Stomach (tissue), 9 donors: ENCODE measurements around the gene ETFB. TPM values are rescaled to one million over a fixed set of nuclear protein-coding genes. Genes with fewer than 3 reads are reported as not detected.

ENCODE experiments used
- DNase-seq, 2 donors: peaks; one replicate each; pipeline versions ENCODE4 v3.0.0 to v3.0.0-alpha.2; 2013 to 2019
- H3K27ac ChIP-seq, 5 donors: fragments of 200-600 bp in 4 of 5; sonication (generic) in 4 of 5; one replicate each; pipeline ENCODE4 v1.5.1; 2013 to 2019; ENCODE audit warnings: mild to moderate bottlenecking in 1 of 5, moderate library complexity in 1 of 5
- H3K27me3 ChIP-seq, 3 donors: fragments of 200-600 bp; sonication (generic); one replicate each; pipeline ENCODE4 v1.5.1; 2017 to 2019; ENCODE audit warnings: mixed run types in 1 of 3
- H3K36me3 ChIP-seq, 4 donors: fragments of 200-600 bp; sonication (generic); 1 replicate in 3 of 4; 2 replicates in 1 of 4; pipeline ENCODE4 v1.5.1; 2016 to 2019
- H3K4me1 ChIP-seq, 4 donors: fragments of 200-600 bp; sonication (generic); one replicate each; pipeline ENCODE4 v1.5.1; 2016 to 2019
- H3K4me3 ChIP-seq, 4 donors: fragments of 200-600 bp; sonication (generic) in 3 of 4; one replicate each; pipeline ENCODE4 v1.5.1; 2016 to 2019; ENCODE audit warnings: mild to moderate bottlenecking in 1 of 4
- H3K9me3 ChIP-seq, 4 donors: fragments of 200-600 bp; sonication (generic); one replicate each; pipeline ENCODE4 v1.5.1; 2016 to 2019
- EP300 ChIP-seq: sonication (generic); formaldehyde crosslinking; IDR thresholded peaks from one replicate; pipeline ENCODE4 v1.6.1; 2017; ENCODE audit warnings: antibody characterized with exemption
- POLR2A ChIP-seq, 4 donors: fragments of 450-650 bp; IDR thresholded peaks; one replicate each; pipeline ENCODE4 v1.6.1; 2016; ENCODE audit warnings: antibody characterized with exemption in 4 of 4, control low read depth in 2 of 4, mild to moderate bottlenecking in 1 of 4, moderate library complexity in 1 of 4
- POLR2AphosphoS5 ChIP-seq, 3 donors: sonication (generic); formaldehyde crosslinking; IDR thresholded peaks; one replicate each; pipeline ENCODE4 v1.6.1; 2016; ENCODE audit warnings: antibody characterized with exemption in 3 of 3
- WGBS, 5 donors: extraction: QIAGEN DNeasy Blood & Tissue Kit in 3 of 5; methylation state at CpG; one replicate each; pipeline versions ENCODE4 v1.1.5 to v1.1.7; 2013 to 2018; 5-methylcytosine and 5-hydroxymethylcytosine counted together
- intact Hi-C: fragments of 100-400 bp; cut with DNase I; formaldehyde crosslinking; loops from one replicate; pipeline ENCODE4 v1.15.1; 2023; ENCODE audit warnings: low total_unique reads
- polyA plus RNA-seq, 3 donors: library from polyadenylated mRNA; stranded (reverse); fragments of 200-250 nt; gene quantifications; one replicate each; pipeline ENCODE4 v1.2.3, GENCODE V29; 2013
- total RNA-seq, 5 donors: library from RNA; depleted of rRNA; stranded (reverse); fragments of >200 nt; gene quantifications; one replicate each; pipeline versions ENCODE4 v1.1.0 to v1.2.3, GENCODE V29; 2014 to 2016
- TF ChIP-seq, protein P1 (sequence below), 7 experiments: fragments of 450-650 bp in 4 of 7; fragments of 200-600 bp in 3 of 7; sonication (generic) in 3 of 7; IDR thresholded peaks; one replicate each; pipeline ENCODE4 v1.5.1; 2016 to 2019; ENCODE audit warnings: antibody characterized with exemption in 7 of 7, control low read depth in 2 of 7, mild to moderate bottlenecking in 1 of 7
- donor health status: healthy with polysubstance abuse.
- donor health status: Bipolar disorder and iron deficiency.
- donor health status: healthy.

ETFB gene
- total and polyA plus RNA-seq, 8 donors: 1.2 to 211 (median 105) TPM

DNA sequence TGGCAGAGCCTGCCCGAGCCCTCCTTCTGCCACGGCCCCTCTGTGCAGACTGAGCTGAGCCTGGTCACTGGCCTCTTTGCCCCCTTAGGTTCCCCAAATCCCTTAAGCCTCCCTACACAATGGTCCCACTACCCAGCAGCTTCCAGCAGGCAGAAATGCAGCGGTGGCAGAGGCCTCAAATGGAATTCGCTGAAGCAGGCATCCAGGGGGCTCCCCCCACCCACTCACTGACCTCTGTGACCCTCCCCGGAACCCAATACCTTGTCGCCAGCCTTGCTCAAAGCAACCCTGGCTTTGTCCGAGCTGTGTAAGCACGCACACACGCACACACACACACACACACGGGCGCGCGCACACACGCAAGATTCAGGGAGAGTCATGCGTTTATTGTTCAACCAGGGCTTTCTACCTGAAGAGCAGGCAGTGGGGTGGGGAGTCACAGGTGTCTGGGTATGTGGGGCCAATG lies 21.8 kb upstream of the ETFB start, which contains the start of gene LIM2:
Gene LIM2 (minus strand): TSS at position 51 of the 466 bp plus-strand sequence. CDS start 531 bp downstream, outside the sequence.
- 53 to 77% (median 59%) methylated on average over 13 to 15 of the region's 15 CpGs for WGBS, 5 donors
- Histone ChIP-seq H3K9me3 (no peaks in the 10 kb centered on the region), H3K4me1 (no peaks in the 10 kb centered on the region), H3K36me3 (no peaks in the 10 kb centered on the region), H3K27me3 (no peaks in the 10 kb centered on the region), H3K4me3 (no peak within 1 kb of the TSS), H3K27ac (no peak within 1 kb of the TSS)
- DNase-seq: no peak
- TF ChIP-seq, protein P1, sequence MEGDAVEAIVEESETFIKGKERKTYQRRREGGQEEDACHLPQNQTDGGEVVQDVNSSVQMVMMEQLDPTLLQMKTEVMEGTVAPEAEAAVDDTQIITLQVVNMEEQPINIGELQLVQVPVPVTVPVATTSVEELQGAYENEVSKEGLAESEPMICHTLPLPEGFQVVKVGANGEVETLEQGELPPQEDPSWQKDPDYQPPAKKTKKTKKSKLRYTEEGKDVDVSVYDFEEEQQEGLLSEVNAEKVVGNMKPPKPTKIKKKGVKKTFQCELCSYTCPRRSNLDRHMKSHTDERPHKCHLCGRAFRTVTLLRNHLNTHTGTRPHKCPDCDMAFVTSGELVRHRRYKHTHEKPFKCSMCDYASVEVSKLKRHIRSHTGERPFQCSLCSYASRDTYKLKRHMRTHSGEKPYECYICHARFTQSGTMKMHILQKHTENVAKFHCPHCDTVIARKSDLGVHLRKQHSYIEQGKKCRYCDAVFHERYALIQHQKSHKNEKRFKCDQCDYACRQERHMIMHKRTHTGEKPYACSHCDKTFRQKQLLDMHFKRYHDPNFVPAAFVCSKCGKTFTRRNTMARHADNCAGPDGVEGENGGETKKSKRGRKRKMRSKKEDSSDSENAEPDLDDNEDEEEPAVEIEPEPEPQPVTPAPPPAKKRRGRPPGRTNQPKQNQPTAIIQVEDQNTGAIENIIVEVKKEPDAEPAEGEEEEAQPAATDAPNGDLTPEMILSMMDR (IDR thresholded peaks at IDR 0.05): no peak
- TF ChIP-seq POLR2A (IDR thresholded peaks at IDR 0.05) (no peak), POLR2AphosphoS5 (IDR thresholded peaks at IDR 0.05) (no peak), EP300 (no peak)
- intact Hi-C loops: no loop called here

GRCh38 chr19:51386882-51387520 lies 20.8 kb upstream of the ETFB start:
- Histone ChIP-seq H3K36me3 (no peaks in the 10 kb centered on the region), H3K4me3 (no peak overlapping the region), H3K27me3 (no peaks in the 10 kb centered on the region), H3K4me1 (no peaks in the 10 kb centered on the region), H3K9me3 (no peaks in the 10 kb centered on the region), H3K27ac (no peak overlapping the region)
- intact Hi-C loops: no loop called here
- no peak for DNase-seq
- TF ChIP-seq, protein P1 (IDR thresholded peaks at IDR 0.05): no peak
- TF ChIP-seq EP300: no peak
- TF ChIP-seq POLR2A (IDR thresholded peaks at IDR 0.05): no peak
- TF ChIP-seq POLR2AphosphoS5 (IDR thresholded peaks at IDR 0.05): no peak
- WGBS, 5 donors: 75 to 90% (median 87%) methylated on average over 5 to 14 of the region's 14 CpGs

DNA sequence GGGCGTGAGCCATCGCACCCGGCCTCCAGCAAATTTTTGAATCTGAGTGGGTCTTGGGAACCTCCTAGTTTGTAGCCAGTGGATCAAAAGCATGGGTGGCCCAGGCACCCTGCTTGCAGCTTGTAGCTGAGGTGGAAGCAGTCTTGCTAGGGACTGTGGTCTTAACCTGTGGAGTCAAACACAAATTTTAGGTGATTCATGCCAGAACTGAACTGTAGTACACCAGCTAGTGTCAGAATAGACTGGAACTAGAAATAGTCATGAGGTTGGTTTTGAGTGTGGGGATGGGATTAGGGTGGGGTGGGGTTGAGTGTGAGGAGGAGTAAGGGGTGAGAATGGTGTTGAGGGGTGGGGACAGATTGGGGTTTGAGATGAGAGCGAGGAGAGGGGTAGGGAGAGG lies 15.8 kb upstream of the ETFB start:
- H3K36me3 ChIP-seq: no peaks in the 10 kb centered on the region
- 89 to 97% (median 95%) methylated on average over 4 of the region's 4 CpGs for WGBS, 5 donors
- TF ChIP-seq EP300: no peak
- TF ChIP-seq POLR2A (IDR thresholded peaks at IDR 0.05): no peak
- no peak for TF ChIP-seq POLR2AphosphoS5 (IDR thresholded peaks at IDR 0.05)
- TF ChIP-seq, protein P1 (IDR thresholded peaks at IDR 0.05): no peak
- no peak overlapping the region for H3K4me3 ChIP-seq
- no peaks in the 10 kb centered on the region for H3K27me3 ChIP-seq
- no peak for DNase-seq
- H3K9me3 ChIP-seq: peaks cover 0 to 7% (median 4%) of the 10 kb centered on the region in 4 donors
- H3K4me1 ChIP-seq: no peaks in the 10 kb centered on the region
- no peak overlapping the region for H3K27ac ChIP-seq
- intact Hi-C loops: no loop called here

GRCh38 chr19:51380379-51380778 lies 14.2 kb upstream of the ETFB start:
- 87 to 95% (median 92%) methylated on average over 9 of the region's 9 CpGs for WGBS, 5 donors
- no peaks in the 10 kb centered on the region for H3K4me1 ChIP-seq
- no peak overlapping the region for H3K4me3 ChIP-seq
- no peaks in the 10 kb centered on the region for H3K36me3 ChIP-seq
- peaks cover 0 to 7% (median 4%) of the 10 kb centered on the region in 4 donors for H3K9me3 ChIP-seq
- intact Hi-C loops: no loop called here
- no peaks in the 10 kb centered on the region for H3K27me3 ChIP-seq
- H3K27ac ChIP-seq: no peak overlapping the region
- no peak for TF ChIP-seq EP300
- no peak for TF ChIP-seq POLR2A (IDR thresholded peaks at IDR 0.05)
- TF ChIP-seq POLR2AphosphoS5 (IDR thresholded peaks at IDR 0.05): no peak
- TF ChIP-seq, protein P1 (IDR thresholded peaks at IDR 0.05): no peak
- DNase-seq: no peak
